Gastrocnemius medialis (tissue), 4 donors: ENCODE data around the gene OR6K3.

Source experiments
- CTCF ChIP-seq, 5 experiments: fragments of 450-650 bp in 3 of 5; fragments of 200-600 bp in 2 of 5; sonication (generic) in 2 of 5; IDR thresholded peaks in 4 of 5; conservative IDR thresholded peaks in 1 of 5; 1 replicate in 4 of 5; 2 replicates in 1 of 5; pipeline ENCODE4 v1.5.1; 2016 to 2019; ENCODE audit warnings: antibody characterized with exemption in 5 of 5, mild to moderate bottlenecking in 3 of 5, moderate library complexity in 3 of 5
- POLR2A ChIP-seq, 2 donors: fragments of 450-650 bp; IDR thresholded peaks; one replicate each; pipeline ENCODE4 v1.6.1; 2017; ENCODE audit warnings: antibody characterized with exemption in 2 of 2, mild to moderate bottlenecking in 2 of 2, moderate library complexity in 2 of 2

GRCh38 chr1:158732524-158732923 is 12.0 kb upstream of the OR6K3 start:
- TF ChIP-seq POLR2A (IDR thresholded peaks at IDR 0.05) (no peak), CTCF (IDR thresholded peaks at IDR 0.05 in 4 of 5, conservative IDR thresholded peaks at IDR 0.05 in 1 of 5) (no peak)
